ENCODE measurements around the gene GRK4. TPM values are rescaled to one million over a fixed set of nuclear protein-coding genes. Genes with fewer than 3 reads are reported as not detected.

GRK4 gene
- total and polyA plus RNA-seq, 4 donors: 1.0 to 2.2 (median 1.8) TPM

GRCh38 chr4:3066836-3067400 is 103.5 kb downstream of the GRK4 start:
- TF ChIP-seq ATF3 (IDR thresholded peaks at IDR 0.05): no peak
- TF ChIP-seq HNF4G (IDR thresholded peaks at IDR 0.05): no peak
- no peak for TF ChIP-seq FOXA2 (IDR thresholded peaks at IDR 0.05)
- no peak for TF ChIP-seq RXRA (IDR thresholded peaks at IDR 0.05)
- TF ChIP-seq EGR1 (IDR thresholded peaks at IDR 0.05; ENCODE audit: low read depth in 2 of 2): no peak
- no peak for TF ChIP-seq JUND (IDR thresholded peaks at IDR 0.05)
- TF ChIP-seq YY1 (IDR thresholded peaks at IDR 0.05): no peak
- no peak for TF ChIP-seq FOXA1 (IDR thresholded peaks at IDR 0.05)
- TF ChIP-seq RAD21 (IDR thresholded peaks at IDR 0.05): no peak
- TF ChIP-seq TAF1 (conservative IDR thresholded peaks at IDR 0.05): no peak
- no peak for TF ChIP-seq REST (IDR thresholded peaks at IDR 0.05)
- TF ChIP-seq ZBTB33 (IDR thresholded peaks at IDR 0.05): no peak
- TF ChIP-seq CTCF (IDR thresholded peaks at IDR 0.05; ENCODE audit: low read depth, low read length, missing input control): no peak

GRCh38 chr4:3067473-3068001 is 104.2 kb downstream of the GRK4 start:
- no peaks in the 10 kb centered on the region for H3K9me3 ChIP-seq (ENCODE audit: control insufficient read depth in 4 of 4, low read length in 3 of 4)
- 92% methylated on average over 6 of the region's 6 CpGs for WGBS
- H3K27ac ChIP-seq (ENCODE audit: low read depth in 1 of 2, low read length in 2 of 2): no peak overlapping the region
- no peaks in the 10 kb centered on the region for H3K36me3 ChIP-seq (ENCODE audit: control insufficient read depth in 4 of 4, insufficient read depth in 3 of 4, low read depth in 1 of 4, low read length in 3 of 4)
- H3K9ac ChIP-seq (ENCODE audit: low read depth in 1 of 2, low read length in 2 of 2): no peak overlapping the region
- no peak overlapping the region for H3K4me3 ChIP-seq (ENCODE audit: low read depth in 1 of 3, low read length in 3 of 3)
- H3K4me1 ChIP-seq (ENCODE audit: control insufficient read depth in 4 of 4, insufficient read depth in 4 of 4, low read length in 3 of 4): peaks cover 3 to 18% (median 14%) of the 10 kb centered on the region in 4 donors
- DNase-seq (ENCODE audit: low spot score): no peak
- no peaks in the 10 kb centered on the region for H3K27me3 ChIP-seq (ENCODE audit: control insufficient read depth in 4 of 4, insufficient read depth in 4 of 4, low read length in 3 of 4)
- no peak for TF ChIP-seq HNF4A (conservative IDR thresholded peaks at IDR 0.05)
- TF ChIP-seq HNF4G (IDR thresholded peaks at IDR 0.05): no peak
- TF ChIP-seq ATF3 (IDR thresholded peaks at IDR 0.05): no peak
- no peak for TF ChIP-seq GABPA (IDR thresholded peaks at IDR 0.05 in 1 of 2, conservative IDR thresholded peaks at IDR 0.05 in 1 of 2)

More at GRCh38 chr4:3066836-3067400, 103.5 kb downstream of the GRK4 start:
- no peak overlapping the region for H3K9ac ChIP-seq (ENCODE audit: low read depth in 1 of 2, low read length in 2 of 2)
- H3K36me3 ChIP-seq (ENCODE audit: control insufficient read depth in 4 of 4, insufficient read depth in 3 of 4, low read depth in 1 of 4, low read length in 3 of 4): no peaks in the 10 kb centered on the region
- WGBS: 93% methylated on average over 6 of the region's 6 CpGs
- no peaks in the 10 kb centered on the region for H3K27me3 ChIP-seq (ENCODE audit: control insufficient read depth in 4 of 4, insufficient read depth in 4 of 4, low read length in 3 of 4)
- no peak for DNase-seq (ENCODE audit: low spot score)
- peaks cover 3 to 16% (median 14%) of the 10 kb centered on the region in 4 donors for H3K4me1 ChIP-seq (ENCODE audit: control insufficient read depth in 4 of 4, insufficient read depth in 4 of 4, low read length in 3 of 4)
- no peak overlapping the region for H3K4me3 ChIP-seq (ENCODE audit: low read depth in 1 of 3, low read length in 3 of 3)
- no peaks in the 10 kb centered on the region for H3K9me3 ChIP-seq (ENCODE audit: control insufficient read depth in 4 of 4, low read length in 3 of 4)
- H3K27ac ChIP-seq (ENCODE audit: low read depth in 1 of 2, low read length in 2 of 2): no peak overlapping the region

All from liver (tissue), 9 donors.